Bronchial epithelial cell (primary cell): ENCODE results near the gene TPST1. TPM values are rescaled to one million over a fixed set of nuclear protein-coding genes. Genes with fewer than 3 reads are reported as not detected.
"Not testable (repeated sequence)": the region's sequence is repeated elsewhere in the genome, so short reads cannot be mapped to it uniquely, and the experiment has no call there.

Experiments
- DNase-seq: peaks from one replicate; pipeline ENCODE4 v3.0.0-alpha.2; 2010; ENCODE audit warnings: low read depth
- FAIRE-seq: peaks from 2 replicates; lab custom pipeline; 2011; peaks lifted over from hg19 to GRCh38; lab: Jason Lieb, UNC
- H3K27me3 ChIP-seq: 2 replicates; pipeline ENCODE4 v1.5.1; 2011; ENCODE audit warnings: low read length; ENCODE audit not compliant: control insufficient read depth, insufficient read depth
- H3K36me3 ChIP-seq: 2 replicates; pipeline ENCODE4 v1.5.1; 2011; ENCODE audit warnings: low read length; ENCODE audit not compliant: control insufficient read depth, insufficient read depth
- H3K4me3 ChIP-seq: 2 replicates; pipeline ENCODE4 v1.5.1; 2011; ENCODE audit warnings: mild to moderate bottlenecking, low read depth, low read length, control low read depth
- CTCF ChIP-seq: IDR thresholded peaks from 2 replicates; pipeline ENCODE4 v1.5.1; 2011; ENCODE audit warnings: mild to moderate bottlenecking, moderate library complexity, low read length, control low read depth, inconsistent platforms; ENCODE audit not compliant: insufficient read depth, severe bottlenecking
- total RNA-seq: library from RNA; depleted of rRNA; stranded (reverse); fragments of >200 nt; gene quantifications from 2 replicates; pipeline ENCODE4 v1.2.1, GENCODE V29; 2014

The TPST1 gene
- total RNA-seq, 1 donor from 2014 or later = 24.7 TPM

- Histone ChIP-seq H3K4me3 (no peak overlapping the region), H3K36me3 (no peaks in the 10 kb centered on the region), H3K27me3 (no peaks in the 10 kb centered on the region)
- TF ChIP-seq CTCF = no peak
- no peak for FAIRE-seq
- DNase-seq = no peak
These were observed 14.7 kb downstream of the TPST1 start for GRCh38 chr7:66219805-66220204.

- TF ChIP-seq CTCF = no peak
- H3K4me3 ChIP-seq = no peak overlapping the region
- no peaks in the 10 kb centered on the region for H3K36me3 ChIP-seq
- H3K27me3 ChIP-seq = no peaks in the 10 kb centered on the region
- FAIRE-seq = no peak
- DNase-seq = no peak
These were observed 16.3 kb downstream of the TPST1 start for GRCh38 chr7:66221442-66221841.

GRCh38 chr7:66227808-66228207 lies 22.7 kb downstream of the TPST1 start:
- Histone ChIP-seq H3K4me3 (no peak overlapping the region), H3K27me3 (no peaks in the 10 kb centered on the region), H3K36me3 (no peaks in the 10 kb centered on the region)
- DNase-seq (no peak), FAIRE-seq (no peak)
- no peak for TF ChIP-seq CTCF

- not testable (repeated sequence) for H3K27me3 ChIP-seq, FAIRE-seq, H3K4me3 ChIP-seq, DNase-seq, H3K36me3 ChIP-seq
These were observed 26.4 kb downstream of the TPST1 start for GRCh38 chr7:66231326-66232216.

- DNase-seq (no peak), FAIRE-seq (no peak)
- no peak for TF ChIP-seq CTCF
- Histone ChIP-seq H3K27me3 (no peaks in the 10 kb centered on the region), H3K4me3 (no peak overlapping the region), H3K36me3 (no peaks in the 10 kb centered on the region)
These were observed 28.5 kb downstream of the TPST1 start for GRCh38 chr7:66233638-66234037.

GRCh38 chr7:66236713-66237303 lies 31.7 kb downstream of the TPST1 start:
- TF ChIP-seq CTCF = no peak
- no peaks in the 10 kb centered on the region for H3K27me3 ChIP-seq
- FAIRE-seq = no peak

More at GRCh38 chr7:66236713-66237303, 31.7 kb downstream of the TPST1 start:
- no peak for DNase-seq
- no peaks in the 10 kb centered on the region for H3K36me3 ChIP-seq
- no peak overlapping the region for H3K4me3 ChIP-seq
